Rectal smooth muscle tissue (tissue), 1 donor: ENCODE measurements around the gene SLC22A4.
A peak's percentile ranks its signal among the peaks of the same experiment; 100 is the strongest.

Source experiments
- H3K27ac ChIP-seq: one replicate; pipeline ENCODE4 v1.7.0; 2013; ENCODE audit warnings: low read depth, low read length, inconsistent platforms
- H3K27me3 ChIP-seq: one replicate; pipeline ENCODE4 v1.7.0; 2013; ENCODE audit warnings: low read length; ENCODE audit not compliant: control insufficient read depth, insufficient read depth
- H3K36me3 ChIP-seq: one replicate; pipeline ENCODE4 v1.7.0; 2013; ENCODE audit warnings: low read length; ENCODE audit not compliant: control insufficient read depth, insufficient read depth
- H3K4me1 ChIP-seq: one replicate; pipeline ENCODE4 v1.7.0; 2013; ENCODE audit warnings: low read length; ENCODE audit not compliant: control insufficient read depth, insufficient read depth
- H3K4me3 ChIP-seq: one replicate; pipeline ENCODE4 v1.7.0; 2013; ENCODE audit warnings: low read length
- H3K9ac ChIP-seq: one replicate; pipeline ENCODE4 v1.7.0; 2013; ENCODE audit warnings: low read length

Gene SLC22A4

GRCh38 chr5:132375957-132376356 lies 81.8 kb downstream of the SLC22A4 start:
- Histone ChIP-seq H3K9ac (no peak overlapping the region), H3K27ac (no peak overlapping the region), H3K4me1 (peaks cover 3% of the 10 kb centered on the region), H3K27me3 (no peaks in the 10 kb centered on the region), H3K4me3 (no peak overlapping the region), H3K36me3 (peaks cover 6% of the 10 kb centered on the region)

- Histone ChIP-seq H3K36me3 (peaks cover 6% of the 10 kb centered on the region), H3K4me3 (no peak overlapping the region), H3K4me1 (no peaks in the 10 kb centered on the region), H3K27me3 (no peaks in the 10 kb centered on the region), H3K27ac (no peak overlapping the region), H3K9ac (no peak overlapping the region)
Measured at GRCh38 chr5:132376694-132377641, 82.8 kb downstream of the SLC22A4 start.

- Histone ChIP-seq H3K4me1 (no peaks in the 10 kb centered on the region), H3K4me3 (no peak overlapping the region), H3K27me3 (no peaks in the 10 kb centered on the region), H3K36me3 (peaks cover 6% of the 10 kb centered on the region), H3K27ac (no peak overlapping the region), H3K9ac (no peak overlapping the region)
Measured at GRCh38 chr5:132377738-132378137, 83.5 kb downstream of the SLC22A4 start.

GRCh38 chr5:132378580-132378979 lies 84.4 kb downstream of the SLC22A4 start:
- H3K27ac ChIP-seq: no peak overlapping the region
- H3K27me3 ChIP-seq: no peaks in the 10 kb centered on the region
- H3K36me3 ChIP-seq: peaks cover 6% of the 10 kb centered on the region
- H3K4me3 ChIP-seq: no peak overlapping the region
- H3K9ac ChIP-seq: no peak overlapping the region
- no peaks in the 10 kb centered on the region for H3K4me1 ChIP-seq

- no peak overlapping the region for H3K27ac ChIP-seq
- no peaks in the 10 kb centered on the region for H3K27me3 ChIP-seq
- no peaks in the 10 kb centered on the region for H3K4me1 ChIP-seq
- peaks cover 10% of the 10 kb centered on the region for H3K36me3 ChIP-seq
- no peak overlapping the region for H3K4me3 ChIP-seq
- no peak overlapping the region for H3K9ac ChIP-seq
Measured at GRCh38 chr5:132380047-132380446, 85.9 kb downstream of the SLC22A4 start.

GRCh38 chr5:132380741-132381140 lies 86.5 kb downstream of the SLC22A4 start:
- H3K4me3 ChIP-seq: no peak overlapping the region
- no peaks in the 10 kb centered on the region for H3K27me3 ChIP-seq
- H3K27ac ChIP-seq: no peak overlapping the region
- peaks cover 6% of the 10 kb centered on the region for H3K4me1 ChIP-seq
- H3K9ac ChIP-seq: no peak overlapping the region
- H3K36me3 ChIP-seq: peaks cover 10% of the 10 kb centered on the region

- no peak overlapping the region for H3K27ac ChIP-seq
- no peak overlapping the region for H3K9ac ChIP-seq
- peaks cover 10% of the 10 kb centered on the region for H3K36me3 ChIP-seq
Measured at GRCh38 chr5:132381614-132382013, 87.4 kb downstream of the SLC22A4 start.

GRCh38 chr5:132383261-132383660 lies 89.1 kb downstream of the SLC22A4 start:
- H3K27me3 ChIP-seq: no peaks in the 10 kb centered on the region
- H3K4me1 ChIP-seq: peaks cover 28% of the 10 kb centered on the region
- H3K9ac ChIP-seq: no peak overlapping the region
- H3K36me3 ChIP-seq: peaks cover 10% of the 10 kb centered on the region
- H3K4me3 ChIP-seq: no peak overlapping the region
- no peak overlapping the region for H3K27ac ChIP-seq

More at GRCh38 chr5:132381614-132382013, 87.4 kb downstream of the SLC22A4 start:
- peaks cover 14% of the 10 kb centered on the region for H3K4me1 ChIP-seq
- H3K27me3 ChIP-seq: no peaks in the 10 kb centered on the region
- no peak overlapping the region for H3K4me3 ChIP-seq

GRCh38 chr5:132383984-132384383 lies 89.8 kb downstream of the SLC22A4 start:
- H3K27me3 ChIP-seq: no peaks in the 10 kb centered on the region
- peaks cover 5% of the 10 kb centered on the region for H3K36me3 ChIP-seq
- no peak overlapping the region for H3K9ac ChIP-seq
- peaks cover 36% of the 10 kb centered on the region for H3K4me1 ChIP-seq
- H3K27ac ChIP-seq: no peak overlapping the region
- no peak overlapping the region for H3K4me3 ChIP-seq

- H3K9ac ChIP-seq: no peak overlapping the region
- no peak overlapping the region for H3K27ac ChIP-seq
- H3K36me3 ChIP-seq: peaks cover 3% of the 10 kb centered on the region
- H3K4me3 ChIP-seq: no peak overlapping the region
- H3K4me1 ChIP-seq: peaks cover 41% of the 10 kb centered on the region
- no peaks in the 10 kb centered on the region for H3K27me3 ChIP-seq
Measured at GRCh38 chr5:132384506-132385050, 90.4 kb downstream of the SLC22A4 start.

- no peaks in the 10 kb centered on the region for H3K27me3 ChIP-seq
- H3K36me3 ChIP-seq: peaks cover 3% of the 10 kb centered on the region
- H3K4me3 ChIP-seq: peak overlapping the region; percentile 15
- H3K9ac ChIP-seq: no peak overlapping the region
- peaks cover 51% of the 10 kb centered on the region for H3K4me1 ChIP-seq
- peak overlapping the region; percentile 76 for H3K27ac ChIP-seq
Measured at GRCh38 chr5:132385326-132386105, 91.3 kb downstream of the SLC22A4 start.

GRCh38 chr5:132386644-132387286 lies 92.6 kb downstream of the SLC22A4 start:
- H3K36me3 ChIP-seq: peaks cover 3% of the 10 kb centered on the region
- H3K9ac ChIP-seq: no peak overlapping the region
- no peaks in the 10 kb centered on the region for H3K27me3 ChIP-seq
- H3K4me3 ChIP-seq: no peak overlapping the region
- H3K4me1 ChIP-seq: peaks cover 51% of the 10 kb centered on the region
- H3K27ac ChIP-seq: peak overlapping the region; percentile 96
